GM20000 (cell line): Measurements from ENCODE around the gene TBX19.
A peak's percentile ranks its signal among the peaks of the same experiment; 100 is the strongest.

Experiments
- DNase-seq: peaks from one replicate; pipeline ENCODE4 v3.0.0; 2012; ENCODE audit warnings: low spot score
- TF ChIP-seq, protein P1 (sequence below): IDR thresholded peaks from 2 replicates; pipeline ENCODE4 v1.5.1; 2012; ENCODE audit warnings: mild to moderate bottlenecking, control low read depth; ENCODE audit errors: extremely low read depth, missing control alignments

The TBX19 gene

DNA sequence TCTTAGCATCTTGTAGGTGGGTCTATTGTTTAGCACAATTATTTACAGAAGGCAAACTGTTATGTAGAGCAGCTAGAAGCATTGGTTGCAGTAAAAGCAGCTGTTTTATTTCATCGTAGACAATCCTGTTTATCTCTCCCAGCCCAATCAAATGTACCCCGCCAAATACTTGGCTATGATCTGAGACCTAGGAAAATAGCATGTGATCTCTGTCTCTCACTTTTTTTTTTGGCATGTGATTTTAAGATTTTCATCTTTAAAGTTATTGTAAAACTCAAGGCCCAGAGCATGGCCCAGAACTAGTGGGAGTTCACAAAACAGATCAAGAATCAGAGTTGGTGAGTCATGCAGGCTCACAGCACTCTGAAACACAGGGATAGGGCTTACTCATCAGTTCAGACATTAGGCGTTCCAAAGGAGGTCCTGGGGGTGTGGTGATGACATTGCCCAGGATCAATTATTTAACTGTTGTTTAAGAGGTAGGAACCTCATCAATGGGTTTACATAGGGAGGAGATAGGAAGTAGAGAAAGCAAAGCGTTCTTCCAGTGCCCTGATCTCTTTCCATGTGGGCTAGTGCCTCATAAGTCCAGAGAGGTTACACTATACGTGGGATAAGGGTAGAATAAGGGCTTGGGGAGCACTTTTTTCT, 40.2 kb downstream of the TBX19 start:
- DNase-seq: no peak
- TF ChIP-seq, protein P1, sequence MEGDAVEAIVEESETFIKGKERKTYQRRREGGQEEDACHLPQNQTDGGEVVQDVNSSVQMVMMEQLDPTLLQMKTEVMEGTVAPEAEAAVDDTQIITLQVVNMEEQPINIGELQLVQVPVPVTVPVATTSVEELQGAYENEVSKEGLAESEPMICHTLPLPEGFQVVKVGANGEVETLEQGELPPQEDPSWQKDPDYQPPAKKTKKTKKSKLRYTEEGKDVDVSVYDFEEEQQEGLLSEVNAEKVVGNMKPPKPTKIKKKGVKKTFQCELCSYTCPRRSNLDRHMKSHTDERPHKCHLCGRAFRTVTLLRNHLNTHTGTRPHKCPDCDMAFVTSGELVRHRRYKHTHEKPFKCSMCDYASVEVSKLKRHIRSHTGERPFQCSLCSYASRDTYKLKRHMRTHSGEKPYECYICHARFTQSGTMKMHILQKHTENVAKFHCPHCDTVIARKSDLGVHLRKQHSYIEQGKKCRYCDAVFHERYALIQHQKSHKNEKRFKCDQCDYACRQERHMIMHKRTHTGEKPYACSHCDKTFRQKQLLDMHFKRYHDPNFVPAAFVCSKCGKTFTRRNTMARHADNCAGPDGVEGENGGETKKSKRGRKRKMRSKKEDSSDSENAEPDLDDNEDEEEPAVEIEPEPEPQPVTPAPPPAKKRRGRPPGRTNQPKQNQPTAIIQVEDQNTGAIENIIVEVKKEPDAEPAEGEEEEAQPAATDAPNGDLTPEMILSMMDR: no peak

DNA sequence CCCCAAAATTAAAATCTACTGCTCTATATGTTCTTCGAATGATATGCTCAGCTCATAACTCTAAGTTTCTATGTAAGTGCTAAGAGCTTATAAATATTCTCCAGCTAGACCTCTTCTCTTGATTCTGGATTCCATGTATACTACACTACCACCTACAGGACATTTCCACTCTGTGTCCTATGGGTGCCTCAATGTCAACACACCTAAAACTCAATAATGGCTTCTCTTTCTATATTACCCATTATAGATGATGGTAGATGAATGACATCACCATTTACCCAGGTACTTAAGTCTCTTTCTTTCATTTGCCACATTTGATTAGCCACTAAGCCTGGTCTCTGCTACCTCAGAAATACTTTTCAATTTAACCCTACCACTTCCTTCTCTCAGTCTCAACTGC, 41.3 kb downstream of the TBX19 start:
- DNase-seq: peak; percentile 34

DNA sequence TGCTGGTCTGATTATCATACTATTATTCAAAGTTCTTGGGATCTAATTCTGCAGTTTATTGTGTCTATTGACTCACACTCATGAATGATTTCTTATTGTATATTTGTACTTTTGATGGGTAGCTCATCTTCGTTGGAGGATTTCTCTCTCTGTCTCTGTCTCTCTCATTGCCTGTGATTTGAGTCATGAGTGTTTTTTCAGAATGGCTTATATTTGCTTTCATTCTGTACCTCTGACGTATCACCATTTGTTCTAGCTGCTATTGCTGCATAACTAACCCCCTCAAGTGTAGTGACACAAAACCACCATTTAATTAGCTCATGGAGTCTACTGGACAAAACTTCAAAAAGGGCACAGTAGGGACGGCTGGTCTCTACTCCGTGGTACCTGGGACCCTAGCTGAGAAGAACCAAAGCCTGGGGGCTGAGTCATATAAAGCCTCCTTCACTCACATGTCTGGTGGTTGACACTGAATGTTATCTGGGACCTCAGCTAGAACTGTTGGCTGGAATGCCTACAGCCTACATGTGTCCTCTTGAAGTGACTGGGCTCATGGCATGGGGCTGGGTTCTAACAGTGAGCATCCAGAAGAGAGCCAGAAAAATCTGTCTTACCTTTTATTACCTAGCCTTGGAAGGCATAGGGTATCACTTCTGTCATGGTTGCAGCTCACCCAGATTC, 44.2 kb downstream of the TBX19 start:
- DNase-seq: no peak
- TF ChIP-seq, protein P1: no peak

More for the DNA sequence above, 41.3 kb downstream of the TBX19 start:
- TF ChIP-seq, protein P1: no peak

DNA sequence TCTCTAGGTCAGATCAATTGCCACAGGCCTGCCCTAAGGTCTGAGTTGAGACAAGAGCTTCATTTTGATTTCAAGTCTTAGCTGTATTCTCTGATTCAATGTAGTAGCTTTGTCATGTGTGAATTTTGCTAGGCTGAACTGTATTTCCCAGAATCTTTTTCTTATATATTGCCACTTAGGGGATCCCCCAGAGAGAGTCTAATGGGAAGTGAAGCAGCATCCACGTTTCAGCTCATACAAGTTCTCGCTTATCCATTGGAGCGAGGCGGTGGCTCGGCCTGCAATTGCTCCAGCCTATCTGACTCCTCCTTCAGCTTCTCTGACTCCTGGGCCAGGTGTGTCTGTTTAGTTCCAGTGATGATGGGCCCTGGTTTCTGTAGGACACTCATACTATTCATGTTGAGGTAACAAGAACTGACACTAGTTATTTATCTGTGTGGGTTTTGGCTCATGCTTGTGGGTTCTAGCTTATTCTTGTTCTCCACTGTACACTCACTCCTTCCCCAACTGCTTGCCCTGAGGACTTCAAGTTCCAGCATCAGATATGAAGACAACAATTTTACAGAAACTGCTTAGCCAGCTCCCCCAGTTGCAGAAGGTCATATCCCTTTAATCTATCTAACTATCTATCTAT, 48.2 kb downstream of the TBX19 start:
- no peak for DNase-seq
- TF ChIP-seq, protein P1: no peak

DNA sequence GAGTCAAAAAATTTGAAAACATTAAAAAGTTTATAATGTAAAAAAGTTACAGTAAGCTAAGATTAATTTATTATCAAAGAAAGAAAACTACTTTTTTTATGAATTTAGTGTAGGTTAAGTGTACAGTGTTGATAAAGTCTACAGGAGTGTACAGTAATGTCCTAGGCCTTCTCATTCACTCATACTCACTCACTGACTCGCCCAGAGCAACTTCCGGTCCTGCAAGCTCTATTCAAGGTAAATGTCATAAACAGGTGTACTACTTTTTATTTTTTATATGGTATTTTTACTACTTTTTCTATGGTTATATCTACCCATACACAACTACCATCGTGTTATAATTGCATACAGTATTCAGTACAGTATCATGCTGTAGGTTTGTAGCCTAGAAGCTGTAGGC, 49.6 kb downstream of the TBX19 start:
- no peak for DNase-seq
- TF ChIP-seq, protein P1: no peak

DNA sequence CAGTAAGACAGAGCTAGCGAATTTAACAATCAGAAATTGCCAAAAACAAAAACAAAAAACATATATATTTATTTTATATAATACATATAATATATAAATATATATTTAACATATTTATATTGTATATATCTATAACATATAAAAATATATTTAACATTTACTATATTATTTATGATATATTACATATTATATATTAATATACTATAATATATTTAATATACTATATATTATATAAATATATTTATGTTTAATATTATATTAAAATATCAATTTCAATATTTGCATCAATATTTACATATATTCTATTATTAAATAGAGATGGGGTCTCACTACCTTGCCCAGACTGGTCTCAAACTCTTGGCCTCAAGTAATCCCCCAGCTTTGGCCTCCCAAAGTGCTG, 50.9 kb downstream of the TBX19 start:
- DNase-seq: no peak
- TF ChIP-seq, protein P1: no peak
